NCI-H146 treated with DMSO at 0.1 percent for 48 hours (cell line): Measurements from ENCODE around the gene CORO6.

ENCODE experiments used
- DNase-seq: peaks from one replicate; lab custom pipeline; 2025; ENCODE audit not compliant: unreplicated experiment; lab: John Stamatoyannopoulos, UW

Gene CORO6

DNA sequence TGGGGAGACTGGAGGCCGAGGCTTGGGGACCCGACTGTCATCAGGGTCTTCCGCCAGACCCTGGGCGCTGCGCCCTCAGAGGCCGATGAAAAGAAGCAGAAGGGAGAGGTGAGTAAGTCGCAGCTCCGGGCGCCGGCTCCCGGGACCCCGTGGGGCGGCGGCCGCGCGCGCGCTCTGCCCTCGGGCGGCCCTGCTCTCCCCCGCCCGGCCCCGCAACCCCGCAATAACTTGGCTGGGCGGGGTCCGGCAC, 55.5 kb downstream of the CORO6 start:
- DNase-seq = no peak

GRCh38 chr17:29566473-29567303, 56.0 kb downstream of the CORO6 start, which contains the start of gene ABHD15:
Gene ABHD15 (minus strand): TSS chr17:29567037. CDS start chr17:29566966, 71 bp downstream.
- DNase-seq = peak; percentile 43

- DNase-seq = peak; percentile 70
Measured at GRCh38 chr17:29565643-29566472, 56.9 kb downstream of the CORO6 start.
